PFSK-1 (cell line): ENCODE data around the gene DPH7.

Source experiments
- FOXP2 ChIP-seq: optimal IDR thresholded peaks from 2 replicates; pipeline ENCODE3; 2011; ENCODE audit warnings: borderline replicate concordance, control low read depth, inconsistent platforms; ENCODE audit not compliant: insufficient read depth; ENCODE audit errors: extremely low read length, extremely low read depth
- POLR2AphosphoS5 ChIP-seq: IDR thresholded peaks from 2 replicates; pipeline ENCODE4 v1.6.1; 2012; ENCODE audit warnings: low read depth, mild to moderate bottlenecking, control low read depth, low read length, moderate library complexity
- REST ChIP-seq, 2 experiments: IDR thresholded peaks; 2 replicates each; pipeline versions ENCODE4 v1.6.1 to v1.8.0; 2011 to 2012; ENCODE audit warnings: low read depth in 2 of 2, low read length in 2 of 2, control low read depth in 1 of 2, inconsistent platforms in 1 of 2, mild to moderate bottlenecking in 1 of 2, moderate library complexity in 1 of 2; ENCODE audit not compliant: insufficient read depth in 1 of 2
- SIN3A ChIP-seq: IDR thresholded peaks from 2 replicates; pipeline ENCODE4 v1.6.1; 2012; ENCODE audit warnings: mild to moderate bottlenecking, low read length, moderate library complexity, borderline replicate concordance; ENCODE audit not compliant: insufficient read depth
- TAF1 ChIP-seq: IDR thresholded peaks from 2 replicates; pipeline ENCODE4 v1.6.1; 2012; ENCODE audit warnings: low read length, control low read depth, borderline replicate concordance; ENCODE audit not compliant: insufficient read depth

DPH7 gene

GRCh38 chr9:137604345-137605086 is 25.8 kb upstream of the DPH7 start:
- no peak for TF ChIP-seq SIN3A
- no peak for TF ChIP-seq POLR2AphosphoS5
- no peak for TF ChIP-seq TAF1
- TF ChIP-seq FOXP2, result no peak
- no peak for TF ChIP-seq REST (IDR thresholded peaks at IDR 0.05; ENCODE audit: insufficient read depth in 1 of 2, low read depth in 2 of 2, low read length in 2 of 2)

GRCh38 chr9:137603879-137604278 is 25.2 kb upstream of the DPH7 start:
- TF ChIP-seq SIN3A (no peak), REST (IDR thresholded peaks at IDR 0.05; ENCODE audit: insufficient read depth in 1 of 2, low read depth in 2 of 2, low read length in 2 of 2) (no peak), FOXP2 (no peak), POLR2AphosphoS5 (no peak), TAF1 (no peak)

DNA sequence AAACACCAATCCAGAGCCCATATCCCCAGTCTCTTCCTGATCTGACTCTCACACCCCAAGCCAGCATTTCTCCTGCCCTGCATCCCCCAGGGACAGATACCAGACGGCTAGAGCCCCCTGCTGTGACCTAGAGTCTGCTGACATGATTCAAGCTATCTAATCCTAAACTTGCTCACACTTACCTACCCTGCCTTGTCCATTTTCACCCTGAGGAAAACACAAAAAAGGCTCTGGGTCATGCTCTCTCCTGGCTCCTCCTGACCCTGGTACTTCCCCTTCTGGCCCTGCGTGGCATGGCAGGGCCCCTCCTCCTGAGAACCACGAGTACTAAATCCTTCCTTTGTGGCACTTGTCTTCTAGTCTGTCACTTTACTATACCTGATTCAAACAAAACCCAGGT is 23.9 kb upstream of the DPH7 start:
- TF ChIP-seq POLR2AphosphoS5 (no peak), REST (IDR thresholded peaks at IDR 0.05; ENCODE audit: insufficient read depth in 1 of 2, low read depth in 2 of 2, low read length in 2 of 2) (no peak), SIN3A (no peak), TAF1 (no peak), FOXP2 (no peak)

DNA sequence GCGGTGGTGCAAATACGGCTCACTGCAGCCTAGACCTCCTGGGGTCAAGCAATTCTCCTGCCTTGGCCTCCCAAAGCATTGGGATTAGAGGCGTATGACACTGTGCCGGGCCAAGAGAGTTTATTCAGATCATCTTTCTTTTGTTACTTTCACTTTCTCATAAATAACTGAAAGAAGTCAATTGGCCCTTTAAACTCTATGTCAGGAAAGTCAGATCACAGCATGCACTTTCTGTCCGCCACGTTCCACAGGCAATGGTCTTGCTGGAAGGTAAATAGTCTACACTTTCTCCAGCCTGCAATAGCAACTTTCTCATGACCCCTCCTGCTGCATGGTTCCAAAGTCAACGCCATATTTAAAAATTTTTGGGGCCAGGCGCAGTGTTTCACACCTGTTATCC is 20.2 kb upstream of the DPH7 start:
- TF ChIP-seq POLR2AphosphoS5 (no peak), SIN3A (no peak), FOXP2 (no peak)

- no peak for TF ChIP-seq SIN3A
- TF ChIP-seq TAF1, result no peak
- TF ChIP-seq FOXP2, result no peak
- TF ChIP-seq POLR2AphosphoS5, result no peak
- no peak for TF ChIP-seq REST (IDR thresholded peaks at IDR 0.05; ENCODE audit: insufficient read depth in 1 of 2, low read depth in 2 of 2, low read length in 2 of 2)
Observed at GRCh38 chr9:137593176-137593575, 14.5 kb upstream of the DPH7 start.
